Measurements from ENCODE around the gene BPIFB6. TPM values are rescaled to one million over a fixed set of nuclear protein-coding genes. Genes with fewer than 3 reads are reported as not detected.

BPIFB6 gene
- total and polyA plus RNA-seq, 3 donors from 2014 or later: 0.24 TPM; not detected in 2

DNA sequence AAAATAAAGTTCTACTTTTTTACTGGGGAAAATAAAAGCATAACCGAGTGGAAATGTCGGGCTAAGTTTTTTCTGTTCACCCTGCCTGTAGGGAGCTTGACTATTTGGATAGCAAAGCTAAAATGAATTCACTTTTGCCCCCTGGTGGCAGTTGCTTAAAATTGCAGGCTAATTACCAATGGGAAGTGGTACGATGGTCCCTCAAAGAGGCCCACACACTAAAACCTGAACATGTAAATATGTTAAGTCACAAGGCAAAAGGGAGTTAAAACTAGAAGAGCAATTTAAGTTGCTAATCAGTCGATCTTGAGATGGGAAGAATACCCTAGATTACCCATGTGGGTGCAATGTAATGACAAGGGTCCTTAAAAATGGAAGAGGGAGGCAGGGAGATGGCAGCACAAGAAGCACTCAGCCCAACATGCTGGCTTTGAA is 26.3 kb upstream of the BPIFB6 start:
- Histone ChIP-seq H3K9me3 (no peaks in the 10 kb centered on the region), H3K4me1 (no peaks in the 10 kb centered on the region), H3K36me3 (ENCODE audit: low read depth, missing control alignments) (no peaks in the 10 kb centered on the region), H3K4me3 (no peak overlapping the region), H3K27ac (no peak overlapping the region), H3K27me3 (no peaks in the 10 kb centered on the region)
- 48 to 51% methylated on average over 4 of the region's 4 CpGs for WGBS, 2 donors
- intact Hi-C loops (cut with DNase I; ENCODE audit: low total_unique reads): no loop called here
- no peak for DNase-seq
- no peak for TF ChIP-seq POLR2A (IDR thresholded peaks at IDR 0.05)
- TF ChIP-seq, protein P1, sequence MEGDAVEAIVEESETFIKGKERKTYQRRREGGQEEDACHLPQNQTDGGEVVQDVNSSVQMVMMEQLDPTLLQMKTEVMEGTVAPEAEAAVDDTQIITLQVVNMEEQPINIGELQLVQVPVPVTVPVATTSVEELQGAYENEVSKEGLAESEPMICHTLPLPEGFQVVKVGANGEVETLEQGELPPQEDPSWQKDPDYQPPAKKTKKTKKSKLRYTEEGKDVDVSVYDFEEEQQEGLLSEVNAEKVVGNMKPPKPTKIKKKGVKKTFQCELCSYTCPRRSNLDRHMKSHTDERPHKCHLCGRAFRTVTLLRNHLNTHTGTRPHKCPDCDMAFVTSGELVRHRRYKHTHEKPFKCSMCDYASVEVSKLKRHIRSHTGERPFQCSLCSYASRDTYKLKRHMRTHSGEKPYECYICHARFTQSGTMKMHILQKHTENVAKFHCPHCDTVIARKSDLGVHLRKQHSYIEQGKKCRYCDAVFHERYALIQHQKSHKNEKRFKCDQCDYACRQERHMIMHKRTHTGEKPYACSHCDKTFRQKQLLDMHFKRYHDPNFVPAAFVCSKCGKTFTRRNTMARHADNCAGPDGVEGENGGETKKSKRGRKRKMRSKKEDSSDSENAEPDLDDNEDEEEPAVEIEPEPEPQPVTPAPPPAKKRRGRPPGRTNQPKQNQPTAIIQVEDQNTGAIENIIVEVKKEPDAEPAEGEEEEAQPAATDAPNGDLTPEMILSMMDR (IDR thresholded peaks at IDR 0.05): peak in 2 of 3 experiments; percentile 62 to 78

DNA sequence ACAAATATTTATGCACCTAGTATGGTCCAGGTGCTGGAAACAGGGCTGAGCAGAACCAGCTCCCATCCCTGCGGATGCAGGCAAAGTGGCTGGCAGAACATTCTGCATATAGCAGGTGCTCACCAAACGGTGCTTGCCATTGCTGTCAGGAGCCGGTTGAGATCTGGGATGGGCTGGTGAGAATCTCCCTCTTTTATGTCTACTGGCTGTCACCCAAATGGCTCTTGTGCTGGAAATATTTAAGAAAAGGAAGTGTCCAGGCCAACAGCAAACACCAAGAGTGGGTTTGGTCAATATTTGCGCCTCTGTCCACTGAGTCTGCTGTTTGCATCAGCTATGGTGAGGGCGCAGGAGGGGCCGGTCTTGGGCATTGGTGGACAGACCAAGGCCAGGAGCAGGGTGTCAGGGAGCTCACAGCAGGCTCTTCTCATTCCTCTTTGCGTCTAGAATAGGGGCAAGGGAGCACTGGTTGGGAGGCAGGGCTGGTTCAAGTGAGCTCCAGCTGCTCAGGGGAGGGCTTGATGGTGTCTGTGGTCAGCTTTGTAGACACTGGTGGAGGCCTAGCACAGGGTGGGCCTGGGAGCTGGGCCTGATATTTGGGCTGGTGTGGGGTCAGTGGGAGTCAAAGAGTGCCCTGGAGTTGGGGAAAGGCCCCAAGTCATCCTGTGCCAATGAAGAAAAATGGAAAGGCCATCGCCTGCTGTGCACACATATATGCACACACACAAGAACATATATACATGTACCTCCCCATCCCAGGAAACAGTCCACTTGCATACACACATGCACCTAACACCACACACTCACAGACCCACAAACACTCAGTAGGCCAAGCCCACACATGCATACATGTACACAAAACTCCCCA is 25.3 kb upstream of the BPIFB6 start:
- Histone ChIP-seq H3K36me3 (ENCODE audit: low read depth, missing control alignments) (no peaks in the 10 kb centered on the region), H3K4me1 (no peaks in the 10 kb centered on the region), H3K9me3 (no peaks in the 10 kb centered on the region), H3K4me3 (no peak overlapping the region), H3K27ac (no peak overlapping the region), H3K27me3 (no peaks in the 10 kb centered on the region)
- DNase-seq: no peak
- no peak for TF ChIP-seq POLR2A (IDR thresholded peaks at IDR 0.05)
- TF ChIP-seq, protein P1 (IDR thresholded peaks at IDR 0.05): no peak
- intact Hi-C loops (cut with DNase I; ENCODE audit: low total_unique reads): no loop called here
- WGBS, 2 donors: 78 to 82% methylated on average over 5 to 8 of the region's 8 CpGs

DNA sequence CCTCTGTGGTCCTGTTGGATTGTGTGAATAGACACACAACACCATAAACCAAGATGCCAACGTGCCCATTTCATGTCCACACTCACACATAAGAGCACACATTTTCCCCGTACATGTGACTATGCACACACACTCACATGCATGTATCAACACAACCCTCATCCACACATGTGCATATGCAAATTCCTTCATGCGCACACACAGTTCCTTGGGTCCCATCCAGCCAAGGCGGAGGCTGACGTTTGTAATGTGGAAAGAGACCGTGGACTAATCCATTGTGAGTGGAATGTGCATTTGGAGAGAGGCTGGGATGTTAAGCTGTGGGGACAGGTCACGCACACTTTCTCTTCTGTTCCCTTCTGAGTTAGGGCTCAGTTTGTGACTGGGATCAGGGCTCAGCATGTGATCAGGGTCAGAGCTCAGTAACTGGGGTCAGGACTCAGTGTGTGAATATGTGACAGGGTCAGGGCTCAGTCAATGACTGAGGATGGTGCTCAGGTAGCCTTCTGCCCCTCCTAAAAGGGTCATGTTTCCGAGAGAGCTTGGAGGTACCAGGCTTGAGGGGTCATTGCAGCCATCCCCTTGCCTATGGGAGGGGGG is 24.6 kb upstream of the BPIFB6 start:
- WGBS, 2 donors: 90 to 91% methylated on average over 7 to 8 of the region's 8 CpGs
- Histone ChIP-seq H3K27ac (no peak overlapping the region), H3K4me3 (no peak overlapping the region), H3K4me1 (no peaks in the 10 kb centered on the region), H3K36me3 (ENCODE audit: low read depth, missing control alignments) (no peaks in the 10 kb centered on the region), H3K27me3 (no peaks in the 10 kb centered on the region), H3K9me3 (no peaks in the 10 kb centered on the region)
- intact Hi-C loops (cut with DNase I; ENCODE audit: low total_unique reads): no loop called here
- DNase-seq: no peak
- TF ChIP-seq POLR2A (IDR thresholded peaks at IDR 0.05): no peak
- TF ChIP-seq, protein P1 (IDR thresholded peaks at IDR 0.05): no peak

DNA sequence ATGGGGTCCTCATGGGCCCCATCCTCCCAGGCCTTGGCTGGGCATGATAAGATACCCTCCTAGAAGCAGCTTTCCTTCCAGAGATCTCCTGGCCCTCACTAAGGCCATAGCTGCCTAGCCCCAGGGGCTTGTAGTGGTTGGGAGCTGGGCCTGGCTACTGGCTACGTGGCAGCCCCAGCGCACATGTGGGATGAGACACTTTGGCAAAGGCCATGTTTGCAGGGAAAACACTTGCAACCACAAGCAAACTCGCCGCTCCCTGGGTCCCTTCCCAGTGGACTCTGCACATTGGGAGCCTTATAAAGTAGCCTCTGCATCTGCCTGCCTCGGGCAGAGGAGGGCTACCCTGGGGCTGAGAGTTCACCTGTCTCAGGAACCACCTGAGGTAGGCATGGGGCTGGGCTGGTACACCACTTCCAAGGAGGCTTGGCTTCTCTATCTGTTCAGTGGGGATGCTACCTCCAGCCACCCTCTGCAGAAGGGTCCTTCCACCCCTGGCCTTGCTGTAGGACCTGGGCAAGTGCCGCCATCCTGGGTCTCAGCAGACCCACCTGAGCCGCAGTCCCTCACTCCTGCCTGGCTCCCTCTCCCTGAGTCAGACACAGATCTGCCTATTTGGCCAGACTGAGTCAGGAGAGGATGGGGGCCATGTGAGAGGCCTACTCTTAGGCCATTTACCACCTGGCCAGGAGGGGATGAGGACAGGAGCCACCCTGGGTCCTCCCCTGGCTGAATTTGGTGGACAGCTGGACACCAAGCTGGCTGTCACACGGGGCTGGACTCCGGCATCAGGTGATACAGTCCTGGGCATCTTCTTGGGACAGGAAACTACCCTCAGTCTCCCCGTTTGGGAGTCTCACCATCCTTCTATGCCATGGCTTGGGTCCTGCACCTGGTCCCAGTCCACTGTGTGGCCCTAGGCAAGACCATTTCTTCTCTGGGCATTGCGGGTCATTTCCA is 23.8 kb upstream of the BPIFB6 start, which contains the start of gene BPIFB2:
TSS of gene BPIFB2 (plus strand) at position 329 of the 960 bp plus-strand sequence. CDS start 871 bp downstream, outside the sequence.
- no peak within 1 kb of the TSS for H3K27ac ChIP-seq
- H3K9me3 ChIP-seq: no peaks in the 10 kb centered on the region
- H3K27me3 ChIP-seq: no peaks in the 10 kb centered on the region
- no peaks in the 10 kb centered on the region for H3K4me1 ChIP-seq
- WGBS, 2 donors: 93 to 100% methylated on average over 3 to 11 of the region's 11 CpGs
- no peak within 1 kb of the TSS for H3K4me3 ChIP-seq
- TF ChIP-seq, protein P1 (IDR thresholded peaks at IDR 0.05): no peak
- TF ChIP-seq POLR2A (IDR thresholded peaks at IDR 0.05): no peak
- intact Hi-C loops (cut with DNase I; ENCODE audit: low total_unique reads): no loop called here
- no peak for DNase-seq
- H3K36me3 ChIP-seq (ENCODE audit: low read depth, missing control alignments): no peaks in the 10 kb centered on the region
